Small intestine (tissue), 7 donors: ENCODE measurements around the gene TGM3. TPM values are rescaled to one million over a fixed set of nuclear protein-coding genes. Genes with fewer than 3 reads are reported as not detected.
A peak's percentile ranks its signal among the peaks of the same experiment; 100 is the strongest.
"Not testable (repeated sequence)": the region's sequence is repeated elsewhere in the genome, so short reads cannot be mapped to it uniquely, and the experiment has no call there.

Experiments
- DNase-seq, 2 donors: peaks; one replicate each; pipeline versions ENCODE4 v3.0.0 to v3.0.0-alpha.2; 2013
- FAIRE-seq: peaks from 2 replicates; lab custom pipeline; 2012; peaks lifted over from hg19 to GRCh38; lab: Jason Lieb, UNC
- H3K27ac ChIP-seq, 3 donors: one replicate each; pipeline ENCODE4 v1.5.1; 2013; ENCODE audit warnings: low read length in 2 of 3, mild to moderate bottlenecking in 2 of 3, control low read depth in 1 of 3, inconsistent platforms in 1 of 3, low read depth in 1 of 3, moderate library complexity in 1 of 3
- H3K27me3 ChIP-seq, 3 donors: one replicate each; pipeline ENCODE4 v1.6.1; 2013; ENCODE audit warnings: low read length in 3 of 3, inconsistent platforms in 1 of 3; ENCODE audit not compliant: control insufficient read depth in 3 of 3, insufficient read depth in 3 of 3
- H3K36me3 ChIP-seq, 3 donors: one replicate each; pipeline ENCODE4 v1.6.1; 2013; ENCODE audit warnings: low read length in 3 of 3, inconsistent platforms in 1 of 3, low read depth in 1 of 3, mild to moderate bottlenecking in 1 of 3, moderate library complexity in 1 of 3; ENCODE audit not compliant: control insufficient read depth in 3 of 3, insufficient read depth in 2 of 3
- H3K4me1 ChIP-seq, 3 donors: one replicate each; pipeline ENCODE4 v1.6.1; 2013; ENCODE audit warnings: low read length in 2 of 3, inconsistent platforms in 1 of 3, low read depth in 1 of 3, mild to moderate bottlenecking in 1 of 3, moderate library complexity in 1 of 3; ENCODE audit not compliant: control insufficient read depth in 3 of 3, insufficient read depth in 2 of 3
- H3K4me3 ChIP-seq, 3 donors: one replicate each; pipeline ENCODE4 v1.5.1; 2013; ENCODE audit warnings: low read length in 3 of 3, control low read depth in 1 of 3, inconsistent platforms in 1 of 3, low read depth in 1 of 3, mild to moderate bottlenecking in 1 of 3, moderate library complexity in 1 of 3
- H3K9me3 ChIP-seq, 2 donors: one replicate each; pipeline ENCODE4 v1.6.1; 2013; ENCODE audit warnings: low read depth in 1 of 2, low read length in 1 of 2; ENCODE audit not compliant: control insufficient read depth in 2 of 2, insufficient read depth in 1 of 2
- WGBS, 3 donors: extraction: QIAGEN DNeasy Blood & Tissue Kit; methylation state at CpG; one replicate each; pipeline ENCODE4 v1.1.7; 2013; 5-methylcytosine and 5-hydroxymethylcytosine counted together
- polyA plus RNA-seq, 4 donors: library from polyadenylated mRNA; stranded (reverse) in 3 of 4; unstranded in 1 of 4; fragments of 200-250 nt in 3 of 4; fragments of 120-200 nt in 1 of 4; gene quantifications; one replicate each; pipeline versions ENCODE4 v1.2.1 to v1.2.3, GENCODE V29; 2013
- donor health status: healthy with polysubstance abuse.
- donor health status: control.
- donor health status: control.
- donor health status: Bipolar disorder and iron deficiency.
- donor health status: healthy.

Gene TGM3
- polyA plus RNA-seq, 4 donors = 0.35 to 1.6 (median 0.87) TPM

DNA sequence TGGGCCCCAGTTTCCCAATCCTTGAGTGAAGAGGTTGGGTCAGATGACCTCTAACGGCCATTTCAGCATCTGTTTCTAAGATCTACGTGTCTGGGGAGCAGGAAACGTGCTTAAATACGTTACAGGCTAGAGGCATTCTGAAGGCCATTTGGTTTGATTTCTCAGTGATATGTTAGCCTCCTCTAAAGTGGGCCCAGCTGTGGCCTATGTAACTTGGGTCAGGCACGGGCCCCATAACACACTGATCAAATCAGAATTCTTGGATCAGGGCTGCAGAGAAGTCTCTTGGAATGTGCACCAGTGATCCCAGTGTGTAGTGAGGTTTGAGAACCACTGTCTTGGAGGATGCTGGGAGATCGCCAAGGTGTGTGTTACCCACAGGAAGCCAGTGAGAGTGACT lies 36.1 kb upstream of the TGM3 start:
- H3K36me3 ChIP-seq = no peaks in the 10 kb centered on the region
- H3K27me3 ChIP-seq = no peaks in the 10 kb centered on the region
- H3K27ac ChIP-seq = no peak overlapping the region
- no peaks in the 10 kb centered on the region for H3K9me3 ChIP-seq
- no peak for FAIRE-seq
- H3K4me3 ChIP-seq = no peak overlapping the region
- no peaks in the 10 kb centered on the region for H3K4me1 ChIP-seq
- DNase-seq = no peak
- WGBS, 3 donors = 70 to 75% (median 73%) methylated on average over 6 of the region's 6 CpGs

DNA sequence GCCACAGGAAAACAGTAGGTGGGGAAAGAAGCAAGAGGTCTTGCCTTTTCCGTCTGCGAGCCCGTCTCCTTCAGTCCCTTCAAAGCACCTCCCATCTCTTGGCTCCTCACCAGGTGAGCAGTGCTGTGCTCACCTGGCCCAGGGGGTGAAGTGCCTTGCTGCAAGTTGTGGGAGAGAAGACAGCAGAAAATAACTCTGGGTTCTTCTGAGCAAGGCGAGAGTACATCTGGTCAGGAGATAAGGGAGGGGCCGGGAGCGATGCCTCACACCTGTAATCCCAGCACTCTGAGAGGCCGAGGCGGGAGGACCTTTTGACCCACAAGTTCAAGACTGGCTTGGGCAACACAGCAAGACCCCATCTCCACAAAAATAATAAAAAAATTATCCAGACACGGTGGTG lies 35.6 kb upstream of the TGM3 start:
- Histone ChIP-seq H3K4me3 (no peak overlapping the region), H3K36me3 (no peaks in the 10 kb centered on the region), H3K27me3 (no peaks in the 10 kb centered on the region), H3K27ac (no peak overlapping the region), H3K4me1 (no peaks in the 10 kb centered on the region), H3K9me3 (no peaks in the 10 kb centered on the region)
- DNase-seq (peak in 1 of 2 donors; percentile 13), FAIRE-seq (no peak)
- 21 to 72% (median 37%) methylated on average over 9 of the region's 9 CpGs for WGBS, 3 donors

DNA sequence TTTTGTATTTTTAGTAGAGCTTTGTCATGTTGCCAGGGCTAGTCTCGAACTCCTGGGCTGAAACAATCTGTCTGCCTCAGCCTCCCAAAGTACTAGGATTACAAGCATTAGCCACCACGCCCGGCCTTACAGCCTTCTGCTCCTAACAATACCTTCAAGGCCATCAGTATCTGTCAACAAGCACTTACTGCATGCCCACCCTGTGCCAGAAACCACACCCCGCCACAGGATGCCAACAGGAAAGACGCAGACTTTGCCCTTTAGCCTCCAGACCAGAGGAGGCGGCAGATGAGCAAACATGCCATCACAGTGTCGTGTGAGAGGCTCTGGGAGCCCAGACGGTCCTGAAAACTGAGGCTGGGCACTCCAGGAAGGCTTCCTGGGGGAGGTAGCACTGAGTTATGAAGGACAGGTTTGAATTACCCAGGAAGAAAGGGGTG lies 34.7 kb upstream of the TGM3 start:
- WGBS, 3 donors = 9 to 38% (median 27%) methylated on average over 8 of the region's 8 CpGs

DNA sequence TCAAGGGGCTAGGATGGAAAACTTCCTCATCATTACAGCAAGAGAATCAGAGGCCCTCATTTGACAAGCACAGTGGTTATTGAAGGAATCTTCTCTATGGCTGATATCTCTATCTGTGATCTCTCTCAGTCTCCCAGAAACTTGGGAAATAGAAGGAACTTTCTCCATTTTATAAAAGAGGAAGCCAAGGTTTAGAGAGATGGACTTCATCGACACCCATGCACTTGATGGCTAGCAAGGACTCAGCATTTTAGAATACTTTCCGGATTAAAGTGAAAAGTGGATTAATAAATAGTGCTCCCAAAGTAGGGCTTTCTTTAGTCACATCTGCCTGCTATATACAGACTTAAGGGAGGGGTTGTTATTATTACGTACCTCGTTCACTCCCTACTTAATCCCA lies 34.2 kb upstream of the TGM3 start:
- H3K4me3 ChIP-seq = no peak overlapping the region
- H3K9me3 ChIP-seq = no peaks in the 10 kb centered on the region
- H3K27me3 ChIP-seq = no peaks in the 10 kb centered on the region
- FAIRE-seq (no peak), DNase-seq (no peak)
- 82 to 90% (median 88%) methylated on average over 4 of the region's 4 CpGs for WGBS, 3 donors
- H3K4me1 ChIP-seq = no peaks in the 10 kb centered on the region
- no peak overlapping the region for H3K27ac ChIP-seq
- no peaks in the 10 kb centered on the region for H3K36me3 ChIP-seq

More for the DNA sequence above, 34.7 kb upstream of the TGM3 start:
- Histone ChIP-seq H3K4me1 (no peaks in the 10 kb centered on the region), H3K4me3 (no peak overlapping the region), H3K27ac (no peak overlapping the region), H3K36me3 (no peaks in the 10 kb centered on the region), H3K27me3 (no peaks in the 10 kb centered on the region), H3K9me3 (no peaks in the 10 kb centered on the region)
- FAIRE-seq (no peak), DNase-seq (peak; percentile 48 to 79)

- Histone ChIP-seq H3K27me3 (no peaks in the 10 kb centered on the region), H3K36me3 (no peaks in the 10 kb centered on the region), H3K4me3 (no peak overlapping the region), H3K9me3 (no peaks in the 10 kb centered on the region), H3K4me1 (no peaks in the 10 kb centered on the region), H3K27ac (no peak overlapping the region)
- DNase-seq = no peak
- FAIRE-seq = peak; percentile 51
- 85 to 94% (median 93%) methylated on average over 3 of the region's 3 CpGs for WGBS, 3 donors
Observed at GRCh38 chr20:2264118-2264517, 31.7 kb upstream of the TGM3 start.

DNA sequence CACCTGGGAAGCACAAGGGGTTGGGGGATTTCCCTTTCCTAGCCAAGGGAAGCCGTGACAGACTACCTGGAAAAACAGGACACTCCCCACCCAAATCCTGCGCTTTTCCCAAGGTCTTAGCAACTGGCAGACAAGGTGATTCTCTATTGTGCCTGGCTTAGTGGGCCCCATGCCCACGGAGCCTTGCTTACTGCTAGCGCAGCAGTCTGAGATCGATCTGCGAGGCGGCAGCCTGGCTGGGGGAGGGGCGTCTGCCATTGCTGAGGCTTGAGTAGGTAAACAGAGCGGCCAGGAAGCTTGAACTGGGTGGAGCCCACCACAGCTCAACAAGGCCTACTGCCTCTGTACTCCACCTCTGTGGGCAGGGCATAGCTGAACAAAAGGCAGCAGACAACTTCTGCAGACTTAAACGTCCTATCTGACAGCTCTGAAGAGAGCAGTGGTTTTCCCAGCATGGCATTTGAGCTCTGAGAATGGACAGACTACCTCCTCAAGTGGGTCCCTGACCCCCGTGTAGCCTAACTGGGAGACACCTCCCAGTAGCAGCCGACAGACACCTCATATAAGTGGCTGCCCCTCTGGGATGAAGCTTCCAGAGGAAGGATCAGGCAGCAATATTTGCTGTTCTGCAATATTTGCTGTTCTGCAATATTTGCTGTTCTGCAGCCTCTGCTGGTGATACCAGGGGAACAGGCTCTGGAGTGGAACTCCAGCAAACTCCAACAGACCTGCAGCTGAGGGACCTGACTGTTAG lies 31.0 kb upstream of the TGM3 start:
- peak in 1 of 2 donors; percentile 46 for DNase-seq
- not testable (repeated sequence) for H3K27ac ChIP-seq, H3K4me1 ChIP-seq, H3K27me3 ChIP-seq, H3K9me3 ChIP-seq, H3K36me3 ChIP-seq, H3K4me3 ChIP-seq, FAIRE-seq
- 39 to 56% (median 40%) methylated on average over 12 of the region's 12 CpGs for WGBS, 3 donors

DNA sequence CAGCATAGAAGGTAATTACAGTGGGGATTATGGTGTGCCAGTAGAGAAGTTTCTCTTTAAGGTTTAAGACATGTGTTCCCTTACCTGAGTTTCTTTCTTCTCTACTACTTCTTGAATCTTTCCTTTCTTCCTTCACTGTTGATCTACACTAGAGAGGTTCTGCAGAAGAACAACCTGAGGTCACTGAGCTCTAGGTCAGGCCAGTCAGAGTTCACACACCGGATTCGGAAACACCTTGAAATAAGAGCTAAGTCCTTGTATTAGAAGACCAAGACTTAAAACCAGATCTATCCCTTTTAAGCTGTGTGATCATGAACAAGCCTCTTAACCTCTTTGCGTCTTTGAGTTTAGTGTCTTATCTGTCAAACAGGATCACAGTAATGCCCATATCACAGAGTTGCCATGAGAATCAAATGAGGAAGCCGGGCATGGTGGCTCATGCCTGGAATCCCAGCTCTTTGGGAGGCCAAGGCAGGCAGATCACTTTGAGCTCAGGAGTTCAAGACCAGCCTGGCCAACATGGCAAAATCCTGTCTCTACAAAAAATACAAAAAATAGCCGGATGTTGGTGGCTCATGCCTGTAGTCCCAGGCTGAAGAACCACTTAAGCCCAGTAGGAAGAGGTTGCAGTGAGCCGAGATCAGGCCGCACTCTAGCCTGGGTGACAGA lies 22.0 kb upstream of the TGM3 start:
- Histone ChIP-seq H3K27ac (no peak overlapping the region), H3K4me1 (no peaks in the 10 kb centered on the region), H3K36me3 (no peaks in the 10 kb centered on the region), H3K27me3 (no peaks in the 10 kb centered on the region), H3K4me3 (no peak overlapping the region), H3K9me3 (no peaks in the 10 kb centered on the region)
- no peak for FAIRE-seq
- 88 to 93% (median 90%) methylated on average over 7 of the region's 7 CpGs for WGBS, 3 donors
- DNase-seq = no peak

DNA sequence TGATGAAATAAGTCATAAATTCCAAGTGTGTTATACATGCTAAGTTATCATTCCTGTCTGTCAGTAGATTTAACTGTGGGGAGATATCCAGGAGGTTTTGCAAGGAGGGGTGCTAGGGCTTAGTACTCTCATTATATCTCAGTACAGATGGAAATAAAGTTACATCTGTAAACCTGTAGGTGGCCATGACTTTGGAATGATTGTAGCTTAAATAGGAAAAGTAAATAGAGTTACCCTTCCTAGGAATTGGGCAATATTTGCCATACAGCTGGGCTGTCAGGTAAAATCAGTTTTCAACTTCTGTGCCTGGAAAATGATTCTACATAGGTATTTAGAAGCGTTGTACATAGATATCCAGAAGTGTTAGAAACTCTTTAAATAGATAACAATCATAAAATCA lies 19.8 kb upstream of the TGM3 start:
- WGBS, 3 donors = 27 to 35% (median 33%) methylated on average over 1 of the region's 1 CpG
- no peak for DNase-seq
- FAIRE-seq = no peak

More for the DNA sequence above, 19.8 kb upstream of the TGM3 start:
- Histone ChIP-seq H3K4me1 (no peaks in the 10 kb centered on the region), H3K4me3 (no peak overlapping the region), H3K27me3 (no peaks in the 10 kb centered on the region), H3K36me3 (no peaks in the 10 kb centered on the region), H3K9me3 (no peaks in the 10 kb centered on the region), H3K27ac (no peak overlapping the region)
